Lung (tissue), 12 donors: ENCODE measurements around the gene ADGRG1. TPM values are rescaled to one million over a fixed set of nuclear protein-coding genes. Genes with fewer than 3 reads are reported as not detected.

Experiments
- ATAC-seq: fragments of 200-7000 bp; cut with Tn5 transposase; one replicate; pipeline ENCODE4 v1.9.1; 2020; ENCODE audit warnings: moderate number of reproducible peaks; ENCODE audit not compliant: insufficient read depth, low FRiP score
- DNase-seq, 3 donors: peaks; one replicate each; pipeline ENCODE4 v3.0.0-alpha.2; 2013 to 2017
- H3K27ac ChIP-seq, 2 donors: one replicate each; pipeline ENCODE4 v1.5.1; 2013; ENCODE audit warnings: mild to moderate bottlenecking in 2 of 2, moderate library complexity in 2 of 2, control low read depth in 1 of 2, inconsistent platforms in 1 of 2, low read depth in 1 of 2, low read length in 1 of 2
- H3K27me3 ChIP-seq, 3 donors: one replicate each; pipeline ENCODE4 v1.5.1; 2013; ENCODE audit warnings: low read length in 2 of 3; ENCODE audit not compliant: control insufficient read depth in 3 of 3, insufficient read depth in 3 of 3
- H3K36me3 ChIP-seq, 4 donors: one replicate each; pipeline ENCODE4 v1.5.1; 2013; ENCODE audit warnings: low read length in 4 of 4, mild to moderate bottlenecking in 1 of 4, moderate library complexity in 1 of 4; ENCODE audit not compliant: control insufficient read depth in 4 of 4, insufficient read depth in 4 of 4
- H3K4me1 ChIP-seq, 5 donors: one replicate each; pipeline ENCODE4 v1.5.1; 2013; ENCODE audit warnings: low read length in 5 of 5, mild to moderate bottlenecking in 2 of 5, moderate library complexity in 1 of 5; ENCODE audit not compliant: control insufficient read depth in 5 of 5, insufficient read depth in 5 of 5
- H3K4me3 ChIP-seq: one replicate; pipeline ENCODE4 v1.5.1; 2013; ENCODE audit warnings: mild to moderate bottlenecking, control low read depth, moderate library complexity
- H3K9ac ChIP-seq, 2 donors: one replicate each; pipeline ENCODE4 v1.5.1; 2013; ENCODE audit warnings: low read length in 2 of 2, control low read depth in 1 of 2; ENCODE audit not compliant: insufficient read depth in 1 of 2
- H3K9me3 ChIP-seq, 4 donors: one replicate each; pipeline ENCODE4 v1.5.1; 2013; ENCODE audit warnings: low read length in 3 of 4, mild to moderate bottlenecking in 1 of 4, moderate library complexity in 1 of 4; ENCODE audit not compliant: control insufficient read depth in 4 of 4, insufficient read depth in 3 of 4
- WGBS, 2 donors: extraction: QIAGEN DNeasy Blood & Tissue Kit; methylation state at CpG; one replicate each; pipeline ENCODE4 v1.1.7; 2013; 5-methylcytosine and 5-hydroxymethylcytosine counted together
- polyA plus RNA-seq, 2 donors: library from polyadenylated mRNA; stranded (reverse); fragments of 200-250 nt; gene quantifications; one replicate each; pipeline ENCODE4 v1.2.1, GENCODE V29; 2013
- total RNA-seq, 2 donors: library from RNA; depleted of rRNA in 1 of 2; stranded (reverse); fragments of >200 nt in 1 of 2; gene quantifications; one replicate each; pipeline ENCODE4 v1.2.1, GENCODE V29; 2014 to 2021
- TF ChIP-seq, protein P1 (sequence below): IDR thresholded peaks from 2 replicates; pipeline ENCODE4 v1.5.1; 2012; ENCODE audit warnings: mild to moderate bottlenecking; ENCODE audit errors: control extremely low read depth, extremely low read depth
- donor health status: control.
- donor health status: control.
- donor health status: Bipolar disorder and iron deficiency.
- donor health status: healthy.
- donor health status: DM: yes; HTN: yes; CAD: no.

The ADGRG1 gene
- total and polyA plus RNA-seq, 4 donors: 8.8 to 74.4 (median 28.0) TPM

GRCh38 chr16:57630407-57630797 lies 2.0 kb downstream of the ADGRG1 start:
- Histone ChIP-seq H3K4me1 (peaks cover 0 to 25% (median 4%) of the 10 kb centered on the region in 5 donors), H3K4me3 (peak overlapping the region; percentile 23), H3K9me3 (no peaks in the 10 kb centered on the region), H3K9ac (no peak overlapping the region), H3K27ac (peak overlapping the region in 1 of 2 donors; percentile 66), H3K27me3 (peaks cover 0 to 3% (median 0%) of the 10 kb centered on the region in 3 donors), H3K36me3 (no peaks in the 10 kb centered on the region)
- no peak for ATAC-seq
- DNase-seq: no peak
- TF ChIP-seq, protein P1, sequence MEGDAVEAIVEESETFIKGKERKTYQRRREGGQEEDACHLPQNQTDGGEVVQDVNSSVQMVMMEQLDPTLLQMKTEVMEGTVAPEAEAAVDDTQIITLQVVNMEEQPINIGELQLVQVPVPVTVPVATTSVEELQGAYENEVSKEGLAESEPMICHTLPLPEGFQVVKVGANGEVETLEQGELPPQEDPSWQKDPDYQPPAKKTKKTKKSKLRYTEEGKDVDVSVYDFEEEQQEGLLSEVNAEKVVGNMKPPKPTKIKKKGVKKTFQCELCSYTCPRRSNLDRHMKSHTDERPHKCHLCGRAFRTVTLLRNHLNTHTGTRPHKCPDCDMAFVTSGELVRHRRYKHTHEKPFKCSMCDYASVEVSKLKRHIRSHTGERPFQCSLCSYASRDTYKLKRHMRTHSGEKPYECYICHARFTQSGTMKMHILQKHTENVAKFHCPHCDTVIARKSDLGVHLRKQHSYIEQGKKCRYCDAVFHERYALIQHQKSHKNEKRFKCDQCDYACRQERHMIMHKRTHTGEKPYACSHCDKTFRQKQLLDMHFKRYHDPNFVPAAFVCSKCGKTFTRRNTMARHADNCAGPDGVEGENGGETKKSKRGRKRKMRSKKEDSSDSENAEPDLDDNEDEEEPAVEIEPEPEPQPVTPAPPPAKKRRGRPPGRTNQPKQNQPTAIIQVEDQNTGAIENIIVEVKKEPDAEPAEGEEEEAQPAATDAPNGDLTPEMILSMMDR: no peak
- 44 to 63% methylated on average over 10 of the region's 10 CpGs for WGBS, 2 donors

- 72 to 87% methylated on average over 21 of the region's 21 CpGs for WGBS, 2 donors
- H3K4me3 ChIP-seq: no peak overlapping the region
- peaks cover 0 to 3% (median 0%) of the 10 kb centered on the region in 3 donors for H3K27me3 ChIP-seq
- no peaks in the 10 kb centered on the region for H3K9me3 ChIP-seq
- TF ChIP-seq, protein P1: no peak
- ATAC-seq (no peak), DNase-seq (no peak)
- H3K27ac ChIP-seq: no peak overlapping the region
- H3K36me3 ChIP-seq: no peaks in the 10 kb centered on the region
- H3K9ac ChIP-seq: no peak overlapping the region
- H3K4me1 ChIP-seq: peaks cover 0 to 31% (median 4%) of the 10 kb centered on the region in 5 donors
Measured at GRCh38 chr16:57630931-57631845, 2.8 kb downstream of the ADGRG1 start.

DNA sequence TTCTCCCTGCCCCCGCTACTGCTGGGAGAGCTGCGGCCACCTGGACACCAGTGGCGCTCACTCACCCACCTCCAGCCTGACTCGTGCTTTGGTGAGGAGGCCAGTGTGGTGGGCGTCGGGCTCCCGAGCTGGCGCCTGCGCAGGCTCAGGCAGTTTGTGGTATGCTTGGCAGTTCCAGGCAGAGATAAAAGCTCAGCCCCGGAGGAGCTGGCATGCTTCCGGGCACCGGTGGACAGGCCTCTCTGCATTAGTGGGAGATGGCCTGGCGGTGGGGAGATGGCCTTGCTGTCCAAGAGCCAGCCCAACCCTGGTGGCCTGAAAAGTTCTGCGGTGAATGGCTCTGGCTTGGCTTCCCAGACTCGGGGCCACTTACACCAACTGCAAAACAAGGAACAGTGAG lies 4.1 kb downstream of the ADGRG1 start:
- no peak overlapping the region for H3K4me3 ChIP-seq
- no peaks in the 10 kb centered on the region for H3K36me3 ChIP-seq
- H3K27me3 ChIP-seq: peaks cover 0 to 3% (median 0%) of the 10 kb centered on the region in 3 donors
- WGBS, 2 donors: 58 to 74% methylated on average over 15 of the region's 15 CpGs
- peaks cover 0 to 36% (median 11%) of the 10 kb centered on the region in 5 donors for H3K4me1 ChIP-seq
- DNase-seq: no peak
- H3K27ac ChIP-seq: no peak overlapping the region
- TF ChIP-seq, protein P1: no peak
- no peak overlapping the region for H3K9ac ChIP-seq
- no peak for ATAC-seq
- H3K9me3 ChIP-seq: no peaks in the 10 kb centered on the region
